ENCODE results near the gene PLEKHG4B.

DNA sequence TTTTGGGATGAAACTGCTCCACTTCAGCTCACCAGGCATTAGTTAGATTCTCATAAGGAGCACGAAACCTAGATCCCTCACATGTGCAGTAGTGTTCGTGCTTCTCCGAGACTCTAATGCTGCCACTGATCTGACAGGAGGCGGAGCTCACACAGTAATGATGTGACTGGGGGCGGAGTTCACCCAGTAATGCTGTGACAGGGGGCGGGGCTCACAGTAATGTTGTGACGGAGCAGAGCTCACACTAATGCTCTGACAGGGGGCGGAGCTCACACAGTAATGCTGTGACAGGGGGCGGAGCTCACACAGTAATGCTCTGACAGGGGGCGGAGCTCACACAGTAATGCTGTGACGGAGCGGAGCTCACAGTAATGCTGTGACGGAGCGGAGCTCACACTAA is 72.3 kb downstream of the PLEKHG4B start:
- TF ChIP-seq, protein P1, sequence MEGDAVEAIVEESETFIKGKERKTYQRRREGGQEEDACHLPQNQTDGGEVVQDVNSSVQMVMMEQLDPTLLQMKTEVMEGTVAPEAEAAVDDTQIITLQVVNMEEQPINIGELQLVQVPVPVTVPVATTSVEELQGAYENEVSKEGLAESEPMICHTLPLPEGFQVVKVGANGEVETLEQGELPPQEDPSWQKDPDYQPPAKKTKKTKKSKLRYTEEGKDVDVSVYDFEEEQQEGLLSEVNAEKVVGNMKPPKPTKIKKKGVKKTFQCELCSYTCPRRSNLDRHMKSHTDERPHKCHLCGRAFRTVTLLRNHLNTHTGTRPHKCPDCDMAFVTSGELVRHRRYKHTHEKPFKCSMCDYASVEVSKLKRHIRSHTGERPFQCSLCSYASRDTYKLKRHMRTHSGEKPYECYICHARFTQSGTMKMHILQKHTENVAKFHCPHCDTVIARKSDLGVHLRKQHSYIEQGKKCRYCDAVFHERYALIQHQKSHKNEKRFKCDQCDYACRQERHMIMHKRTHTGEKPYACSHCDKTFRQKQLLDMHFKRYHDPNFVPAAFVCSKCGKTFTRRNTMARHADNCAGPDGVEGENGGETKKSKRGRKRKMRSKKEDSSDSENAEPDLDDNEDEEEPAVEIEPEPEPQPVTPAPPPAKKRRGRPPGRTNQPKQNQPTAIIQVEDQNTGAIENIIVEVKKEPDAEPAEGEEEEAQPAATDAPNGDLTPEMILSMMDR (conservative IDR thresholded peaks at IDR 0.05; ENCODE audit: low read depth, low read length), result no peak
- TF ChIP-seq POLR2A (IDR thresholded peaks at IDR 0.05; ENCODE audit: low read depth, low read length) (no peak), MAFK (IDR thresholded peaks at IDR 0.05; ENCODE audit: low read depth, low read length) (no peak), RAD21 (IDR thresholded peaks at IDR 0.05; ENCODE audit: low read length) (no peak), SMC3 (IDR thresholded peaks at IDR 0.05; ENCODE audit: low read depth, low read length) (no peak), MXI1 (IDR thresholded peaks at IDR 0.05; ENCODE audit: borderline replicate concordance, low read depth, low read length) (no peak), RCOR1 (IDR thresholded peaks at IDR 0.05; ENCODE audit: insufficient replicate concordance, low read length) (no peak), USF2 (IDR thresholded peaks at IDR 0.05; ENCODE audit: low read depth, low read length) (no peak)
- TF ChIP-seq, protein P2, sequence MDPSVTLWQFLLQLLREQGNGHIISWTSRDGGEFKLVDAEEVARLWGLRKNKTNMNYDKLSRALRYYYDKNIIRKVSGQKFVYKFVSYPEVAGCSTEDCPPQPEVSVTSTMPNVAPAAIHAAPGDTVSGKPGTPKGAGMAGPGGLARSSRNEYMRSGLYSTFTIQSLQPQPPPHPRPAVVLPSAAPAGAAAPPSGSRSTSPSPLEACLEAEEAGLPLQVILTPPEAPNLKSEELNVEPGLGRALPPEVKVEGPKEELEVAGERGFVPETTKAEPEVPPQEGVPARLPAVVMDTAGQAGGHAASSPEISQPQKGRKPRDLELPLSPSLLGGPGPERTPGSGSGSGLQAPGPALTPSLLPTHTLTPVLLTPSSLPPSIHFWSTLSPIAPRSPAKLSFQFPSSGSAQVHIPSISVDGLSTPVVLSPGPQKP (IDR thresholded peaks at IDR 0.05; ENCODE audit: borderline replicate concordance, low read depth, low read length), result no peak

Data from IMR-90 (cell line).